GM19395 (cell line): Measurements from ENCODE around the gene PER3.

ENCODE experiments used
- ATAC-seq: cut with Tn5 transposase; IDR thresholded peaks from one replicate; pipeline ENCODE4 v1.9.1; 2021; ENCODE audit warnings: mild to moderate bottlenecking, moderate library complexity; ENCODE audit not compliant: unreplicated experiment

The PER3 gene

DNA sequence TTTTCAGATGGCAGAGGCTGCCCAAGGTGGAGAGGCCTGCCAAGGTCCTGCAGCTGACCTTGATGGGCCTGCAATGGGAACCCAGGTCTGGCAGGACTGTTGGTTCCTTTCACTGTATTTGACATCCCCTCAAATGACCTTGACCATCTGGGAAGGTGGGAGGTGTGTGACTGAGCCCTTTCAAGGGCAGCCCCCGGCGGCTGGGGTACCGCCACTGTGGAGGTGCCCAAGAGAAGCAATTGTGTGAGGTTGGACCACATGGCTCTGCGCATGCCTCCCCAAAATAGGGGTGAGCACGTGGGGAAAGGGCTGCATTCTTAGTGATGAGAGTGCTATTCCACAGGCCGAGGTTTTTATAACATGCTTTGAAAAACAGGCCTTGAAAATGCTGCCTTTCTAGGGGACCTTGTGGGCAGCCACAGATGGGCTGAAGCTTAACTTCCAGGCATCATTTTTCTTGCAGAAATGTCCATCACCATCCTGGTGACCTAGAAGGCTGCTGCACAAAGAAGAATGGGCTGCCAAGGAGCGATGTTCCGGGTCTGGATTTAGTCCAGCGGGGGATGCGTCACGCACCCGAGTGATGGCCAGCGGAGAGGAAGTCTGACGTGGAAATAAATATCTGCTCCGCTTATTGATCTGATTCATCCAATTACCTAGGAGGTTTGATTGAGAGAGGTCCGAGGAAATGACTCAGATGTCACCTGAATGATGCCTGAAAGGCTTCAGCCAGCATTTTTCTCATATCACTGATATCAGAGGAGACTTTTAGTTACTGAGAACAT, 85.2 kb downstream of the PER3 start:
- ATAC-seq, result no peak

DNA sequence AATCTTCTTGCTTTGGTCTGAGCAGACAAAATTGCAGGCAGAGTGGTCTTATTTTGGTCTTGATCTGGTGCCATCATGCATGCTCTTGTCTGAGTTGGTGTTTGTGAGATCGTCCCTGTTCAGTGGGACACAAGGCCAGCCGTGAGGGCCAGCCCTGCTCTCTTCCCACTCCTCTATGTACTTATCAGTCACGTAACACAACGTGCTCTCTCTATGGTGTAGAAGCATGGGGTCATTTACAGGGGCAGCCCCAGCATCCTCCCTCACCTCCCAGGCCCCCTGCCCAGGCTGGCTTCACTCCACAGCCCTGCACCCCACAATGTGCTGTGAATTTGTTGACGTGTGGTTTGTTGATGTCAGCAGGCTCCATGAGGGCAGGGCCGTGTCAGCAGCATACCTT, 87.0 kb downstream of the PER3 start:
- no peak for ATAC-seq

DNA sequence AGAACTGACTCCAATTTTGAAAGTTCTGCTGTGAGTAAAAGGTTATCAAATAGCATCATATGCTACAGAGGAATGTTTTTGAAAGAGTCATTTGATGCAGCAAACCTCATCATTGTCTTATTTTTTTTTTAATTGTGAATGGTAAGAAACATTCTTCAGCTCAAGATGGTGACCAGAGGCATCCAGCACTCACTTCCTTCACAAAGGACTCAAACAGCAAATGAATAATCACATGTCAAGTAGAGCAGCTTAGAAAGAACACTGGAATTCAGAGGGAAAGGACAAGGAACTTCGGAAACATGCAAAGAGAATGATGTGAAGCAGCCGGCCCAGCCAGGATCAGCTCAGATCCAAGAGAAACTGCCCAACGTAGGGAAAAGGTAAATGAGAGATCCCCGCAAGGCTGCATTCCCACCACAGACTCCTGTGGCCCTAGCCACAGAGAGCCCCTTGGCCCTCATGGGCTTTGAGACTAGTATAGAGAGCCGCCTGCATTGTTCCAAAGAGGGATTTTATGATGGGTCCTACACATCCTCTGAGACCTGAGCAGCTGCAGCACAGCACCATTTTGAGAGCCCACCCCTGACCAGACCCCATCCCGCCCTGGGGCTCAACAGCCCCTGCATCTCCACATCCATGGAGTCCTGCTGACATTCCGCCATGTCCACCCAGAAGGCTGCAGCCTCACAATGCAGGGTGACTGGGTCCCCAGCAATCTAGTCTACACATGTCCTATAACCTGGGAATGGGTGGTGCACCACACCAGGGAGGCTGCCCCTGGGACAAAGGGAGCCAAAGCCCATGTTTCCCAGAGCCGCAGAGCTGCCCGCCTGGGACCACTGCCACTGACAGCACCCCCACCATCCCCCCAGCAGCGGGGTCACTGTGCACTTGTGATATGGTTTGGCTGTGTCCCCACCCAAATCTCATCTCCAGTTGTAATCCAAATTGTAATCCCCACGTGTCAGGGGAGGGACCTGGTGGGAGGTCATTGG, 90.0 kb downstream of the PER3 start:
- no peak for ATAC-seq

- no peak for ATAC-seq
These were observed 93.9 kb downstream of the PER3 start for GRCh38 chr1:7878027-7878426.

- ATAC-seq, result no peak
These were observed 95.1 kb downstream of the PER3 start for GRCh38 chr1:7879228-7879627.

GRCh38 chr1:7884757-7885156, 100.7 kb downstream of the PER3 start:
- ATAC-seq, result no peak

DNA sequence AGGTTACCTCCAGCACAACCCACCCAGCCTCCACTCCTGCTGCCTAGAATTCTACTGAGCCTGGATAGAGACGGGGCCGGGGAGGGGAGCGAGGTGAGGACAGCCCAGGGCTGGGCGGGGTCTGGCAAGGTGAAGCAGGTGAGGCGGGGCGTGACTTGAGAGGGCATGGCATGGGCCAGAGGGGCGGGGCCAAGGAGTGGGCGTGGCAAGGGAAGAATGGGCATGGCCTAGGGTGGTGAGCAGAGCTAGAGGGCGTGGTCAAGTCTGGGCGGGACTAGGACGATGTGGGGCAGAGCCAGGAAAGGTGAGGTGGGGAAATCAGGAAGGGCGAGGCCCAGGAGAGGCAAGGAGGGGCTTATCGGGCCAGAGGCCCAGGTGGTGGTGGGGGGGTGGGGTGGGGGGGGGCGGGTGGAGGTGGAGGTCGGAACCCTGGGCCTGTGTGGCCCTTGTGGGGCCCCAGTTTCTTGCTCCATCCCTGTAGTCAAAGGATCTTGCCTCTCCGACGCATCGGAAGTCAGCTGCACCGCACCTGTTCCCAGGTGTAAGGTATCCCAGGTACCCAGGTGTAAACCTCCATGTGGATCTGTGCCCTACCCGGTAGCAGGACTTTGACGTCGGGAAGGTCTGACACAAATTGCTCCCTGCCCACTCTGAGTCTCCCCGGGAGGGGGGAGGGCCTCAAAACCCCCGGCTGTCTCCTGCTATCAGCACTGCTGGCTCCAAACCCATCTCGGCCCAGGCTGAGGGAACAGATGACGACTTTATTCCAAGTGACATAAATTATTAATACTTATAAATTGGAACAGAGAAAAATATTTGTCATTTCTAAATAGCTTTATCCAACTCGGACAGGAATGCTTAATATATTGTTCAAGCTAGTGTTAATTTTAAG, 101.7 kb downstream of the PER3 start:
- ATAC-seq, result no peak

DNA sequence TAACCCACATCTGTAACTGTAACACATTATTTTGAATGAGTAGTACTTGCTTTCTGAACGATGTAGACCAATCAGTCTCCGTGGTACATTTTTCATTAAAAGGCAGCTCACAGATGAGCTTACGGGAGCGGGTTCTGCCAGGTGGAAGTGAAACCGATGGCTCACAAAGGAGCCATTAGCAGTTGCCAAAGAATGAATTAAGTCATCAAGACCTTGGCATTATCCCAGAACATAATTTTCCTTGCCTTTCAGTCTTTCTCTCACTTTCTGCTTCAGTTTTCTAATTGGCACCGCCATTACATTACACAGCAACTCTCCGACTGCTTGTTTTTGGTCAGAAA, 102.3 kb downstream of the PER3 start:
- no peak for ATAC-seq

DNA sequence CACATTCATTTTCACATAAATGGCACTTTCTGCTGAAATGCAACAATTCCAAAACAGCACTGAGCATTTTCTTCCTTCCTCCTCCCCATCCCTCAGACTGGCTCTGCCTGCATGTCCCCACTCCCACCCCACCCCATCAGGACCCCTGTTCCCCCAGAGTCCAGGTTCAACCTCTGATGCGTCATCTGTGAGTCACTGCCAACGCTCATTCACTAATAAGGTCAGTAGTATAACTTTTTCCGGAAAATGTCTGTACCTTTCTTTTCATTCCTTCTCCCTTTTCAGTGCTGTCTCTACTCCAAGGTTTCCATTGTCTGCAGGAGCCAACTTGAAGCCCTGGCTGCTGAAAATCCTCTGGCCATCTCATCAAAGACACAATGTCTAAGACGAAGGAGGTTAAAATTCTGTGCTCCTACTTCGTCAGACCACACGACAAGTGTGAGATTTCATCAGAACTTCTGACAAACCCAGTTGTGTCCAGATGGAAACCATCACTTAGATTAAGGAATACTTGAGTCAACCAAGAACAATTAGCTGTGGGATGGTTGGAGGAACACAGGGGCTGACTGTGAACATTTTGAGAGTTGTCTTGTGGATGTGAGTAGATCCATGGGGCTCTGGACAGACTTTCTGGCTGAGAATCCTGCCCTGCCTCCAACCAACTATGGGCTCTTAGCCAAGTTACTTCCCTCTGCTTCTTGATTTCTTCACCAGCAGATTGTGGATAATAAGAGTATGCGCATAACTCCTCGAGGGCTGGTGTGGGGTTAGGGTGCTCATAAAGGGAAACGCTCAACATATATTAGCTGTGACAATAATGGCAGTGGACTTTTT, 104.4 kb downstream of the PER3 start:
- no peak for ATAC-seq

DNA sequence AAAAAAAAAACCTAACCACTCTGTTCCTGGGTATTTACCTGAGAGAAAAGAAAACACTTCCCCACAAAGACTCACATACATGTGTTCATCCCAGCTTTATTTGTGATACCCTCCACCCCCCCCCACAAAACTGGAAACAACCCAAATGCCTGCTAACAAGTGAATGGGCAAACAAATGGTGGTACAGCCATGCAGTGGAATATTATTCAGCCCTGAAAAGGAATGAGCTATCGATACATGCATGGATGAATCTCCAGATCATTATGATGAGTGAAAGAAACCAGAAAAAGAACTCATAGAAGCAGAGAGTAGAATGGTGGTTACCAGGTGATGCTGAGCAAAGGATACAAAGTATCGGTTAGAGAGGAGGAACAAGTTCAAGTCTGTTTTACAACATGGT, 106.8 kb downstream of the PER3 start:
- no peak for ATAC-seq

DNA sequence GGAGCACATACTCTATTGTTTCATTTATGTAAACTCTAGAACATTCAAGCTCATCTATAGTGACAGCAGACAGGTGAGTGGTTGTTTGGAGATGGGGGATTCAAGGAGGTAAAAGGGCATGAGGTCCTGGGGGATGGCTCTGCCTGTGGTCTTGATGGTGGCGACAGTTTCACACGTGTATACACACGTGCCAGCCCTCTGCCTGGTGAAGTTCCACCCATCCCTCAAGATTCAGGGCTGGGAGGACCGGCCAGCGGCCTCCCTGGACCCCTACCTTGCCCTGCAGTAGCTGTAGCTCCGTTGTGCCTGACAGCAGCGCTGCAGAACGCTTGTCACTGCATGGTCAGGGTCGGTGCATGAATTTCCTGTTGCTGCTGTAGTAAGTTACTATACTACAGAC, 107.7 kb downstream of the PER3 start:
- ATAC-seq, result no peak

GRCh38 chr1:7893529-7894180, 109.6 kb downstream of the PER3 start:
- ATAC-seq, result no peak
